Measurements from ENCODE around the gene VTN. TPM values are rescaled to one million over a fixed set of nuclear protein-coding genes. Genes with fewer than 3 reads are reported as not detected.

The VTN gene
- total RNA-seq, 1 donor from 2014 or later = not detected

DNA sequence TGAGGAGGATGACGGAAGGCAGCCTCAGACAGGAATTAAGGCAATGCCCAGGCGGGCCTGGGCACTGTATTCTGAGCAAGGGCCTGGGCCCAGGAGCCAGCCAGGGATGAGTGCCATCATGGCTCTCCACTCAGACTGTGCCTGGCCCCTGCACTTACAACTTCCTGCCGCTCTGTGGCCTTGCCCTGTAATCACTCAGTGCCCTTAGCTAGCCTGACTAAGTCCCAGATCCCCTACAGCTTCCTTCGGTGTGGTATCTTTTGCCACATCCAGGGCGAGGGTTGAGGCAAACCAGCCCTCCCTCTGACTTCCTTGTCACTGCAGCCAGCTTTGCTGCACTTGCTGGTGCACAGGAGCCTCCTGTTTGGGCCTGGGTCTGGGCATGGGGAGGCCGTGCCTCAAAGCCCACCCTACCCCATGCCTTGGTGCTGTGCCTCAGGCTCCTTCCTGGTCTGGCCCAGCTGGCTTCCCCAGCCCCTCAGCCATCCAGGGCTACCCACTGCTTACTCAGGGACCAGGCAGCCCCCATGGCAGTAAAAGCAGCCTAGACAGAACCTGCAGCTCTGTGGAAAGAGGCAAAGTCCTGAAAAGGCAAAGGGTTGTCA lies 26.6 kb upstream of the VTN start:
- no peak overlapping the region for H3K4me3 ChIP-seq (ENCODE audit: low read depth, low read length)
- TF ChIP-seq, protein P1, sequence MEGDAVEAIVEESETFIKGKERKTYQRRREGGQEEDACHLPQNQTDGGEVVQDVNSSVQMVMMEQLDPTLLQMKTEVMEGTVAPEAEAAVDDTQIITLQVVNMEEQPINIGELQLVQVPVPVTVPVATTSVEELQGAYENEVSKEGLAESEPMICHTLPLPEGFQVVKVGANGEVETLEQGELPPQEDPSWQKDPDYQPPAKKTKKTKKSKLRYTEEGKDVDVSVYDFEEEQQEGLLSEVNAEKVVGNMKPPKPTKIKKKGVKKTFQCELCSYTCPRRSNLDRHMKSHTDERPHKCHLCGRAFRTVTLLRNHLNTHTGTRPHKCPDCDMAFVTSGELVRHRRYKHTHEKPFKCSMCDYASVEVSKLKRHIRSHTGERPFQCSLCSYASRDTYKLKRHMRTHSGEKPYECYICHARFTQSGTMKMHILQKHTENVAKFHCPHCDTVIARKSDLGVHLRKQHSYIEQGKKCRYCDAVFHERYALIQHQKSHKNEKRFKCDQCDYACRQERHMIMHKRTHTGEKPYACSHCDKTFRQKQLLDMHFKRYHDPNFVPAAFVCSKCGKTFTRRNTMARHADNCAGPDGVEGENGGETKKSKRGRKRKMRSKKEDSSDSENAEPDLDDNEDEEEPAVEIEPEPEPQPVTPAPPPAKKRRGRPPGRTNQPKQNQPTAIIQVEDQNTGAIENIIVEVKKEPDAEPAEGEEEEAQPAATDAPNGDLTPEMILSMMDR (conservative IDR thresholded peaks at IDR 0.05; ENCODE audit: low read depth, low read length) = no peak
- no peak for DNase-seq (ENCODE audit: low read depth)

DNA sequence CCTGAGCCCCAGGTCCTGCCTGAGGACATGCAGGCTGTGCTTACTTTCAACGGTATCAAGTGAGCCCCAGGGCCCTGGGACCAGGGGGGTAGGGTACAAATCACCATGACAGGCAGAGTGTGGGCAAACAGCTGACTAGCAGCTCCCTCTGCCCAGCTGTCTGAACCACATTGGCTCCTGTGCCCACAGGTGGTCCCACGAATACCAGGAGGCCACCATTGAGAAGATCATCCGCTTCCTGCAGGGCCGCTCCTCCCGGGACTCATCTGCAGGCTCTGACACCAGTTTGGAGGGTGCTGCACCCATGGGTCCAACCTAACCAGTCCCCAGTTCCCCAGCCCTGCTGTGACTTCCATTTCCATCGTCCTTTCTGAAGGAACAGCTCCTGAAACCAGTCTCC lies 25.9 kb upstream of the VTN start:
- no peak for DNase-seq (ENCODE audit: low read depth)
- no peak overlapping the region for H3K4me3 ChIP-seq (ENCODE audit: low read depth, low read length)
- TF ChIP-seq, protein P1 (conservative IDR thresholded peaks at IDR 0.05; ENCODE audit: low read depth, low read length) = no peak

- DNase-seq (ENCODE audit: low read depth) = no peak
Observed at GRCh38 chr17:28395426-28395825, 25.3 kb upstream of the VTN start.

GRCh38 chr17:28394337-28395116 lies 24.4 kb upstream of the VTN start:
- no peak overlapping the region for H3K4me3 ChIP-seq (ENCODE audit: low read depth, low read length)
- TF ChIP-seq, protein P1 (conservative IDR thresholded peaks at IDR 0.05; ENCODE audit: low read depth, low read length) = no peak
- DNase-seq (ENCODE audit: low read depth) = no peak

More at GRCh38 chr17:28395426-28395825, 25.3 kb upstream of the VTN start:
- H3K4me3 ChIP-seq (ENCODE audit: low read depth, low read length) = no peak overlapping the region
- TF ChIP-seq, protein P1 (conservative IDR thresholded peaks at IDR 0.05; ENCODE audit: low read depth, low read length) = no peak

GRCh38 chr17:28392491-28392890 lies 22.4 kb upstream of the VTN start:
- TF ChIP-seq, protein P1 (conservative IDR thresholded peaks at IDR 0.05; ENCODE audit: low read depth, low read length) = no peak
- no peak for DNase-seq (ENCODE audit: low read depth)
- no peak overlapping the region for H3K4me3 ChIP-seq (ENCODE audit: low read depth, low read length)

DNA sequence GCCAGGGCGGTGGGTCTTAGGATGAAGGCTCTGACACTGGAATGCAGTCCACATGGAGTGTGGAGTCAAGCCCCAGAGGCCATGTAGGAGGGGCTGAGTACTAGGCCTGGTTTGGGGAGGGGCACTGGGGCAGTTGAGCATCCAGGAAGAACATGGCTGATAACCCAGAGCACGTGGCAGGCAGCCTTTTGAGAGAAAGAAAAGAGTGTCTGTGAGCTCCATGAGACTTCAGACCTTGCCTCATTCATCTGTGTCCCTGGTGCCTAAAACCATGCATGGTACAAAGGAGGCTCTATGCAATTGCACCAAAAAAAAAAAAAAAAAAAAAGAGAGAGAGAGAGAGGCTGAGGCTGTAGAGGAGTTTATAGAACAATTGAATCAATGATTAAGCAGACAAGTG lies 21.3 kb upstream of the VTN start:
- no peak for DNase-seq (ENCODE audit: low read depth)
- H3K4me3 ChIP-seq (ENCODE audit: low read depth, low read length) = no peak overlapping the region
- TF ChIP-seq, protein P1 (conservative IDR thresholded peaks at IDR 0.05; ENCODE audit: low read depth, low read length) = no peak
